ENCODE measurements around the gene CLHC1.
A peak's percentile ranks its signal among the peaks of the same experiment; 100 is the strongest.

CLHC1 gene

DNA sequence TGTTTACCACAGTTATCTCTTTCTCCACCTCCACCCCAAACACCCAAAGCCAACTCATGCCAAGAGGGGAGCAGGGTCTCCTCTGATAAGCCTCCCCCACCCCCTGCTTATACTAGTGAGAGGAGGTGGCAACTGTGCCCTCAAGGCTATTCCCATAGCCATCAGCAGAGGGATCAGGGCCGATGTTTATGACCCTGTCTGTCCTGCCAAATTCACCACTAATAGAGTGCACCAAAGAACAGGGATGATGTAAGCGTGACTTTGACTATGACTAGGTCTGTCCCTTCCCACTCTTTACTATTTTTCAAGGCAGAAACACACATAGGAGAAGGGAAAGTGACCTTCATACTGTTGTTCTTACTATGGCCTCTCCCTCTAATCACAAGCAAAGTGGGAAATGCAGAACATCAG lies 74.6 kb downstream of the CLHC1 start:
- TF ChIP-seq, protein P1, sequence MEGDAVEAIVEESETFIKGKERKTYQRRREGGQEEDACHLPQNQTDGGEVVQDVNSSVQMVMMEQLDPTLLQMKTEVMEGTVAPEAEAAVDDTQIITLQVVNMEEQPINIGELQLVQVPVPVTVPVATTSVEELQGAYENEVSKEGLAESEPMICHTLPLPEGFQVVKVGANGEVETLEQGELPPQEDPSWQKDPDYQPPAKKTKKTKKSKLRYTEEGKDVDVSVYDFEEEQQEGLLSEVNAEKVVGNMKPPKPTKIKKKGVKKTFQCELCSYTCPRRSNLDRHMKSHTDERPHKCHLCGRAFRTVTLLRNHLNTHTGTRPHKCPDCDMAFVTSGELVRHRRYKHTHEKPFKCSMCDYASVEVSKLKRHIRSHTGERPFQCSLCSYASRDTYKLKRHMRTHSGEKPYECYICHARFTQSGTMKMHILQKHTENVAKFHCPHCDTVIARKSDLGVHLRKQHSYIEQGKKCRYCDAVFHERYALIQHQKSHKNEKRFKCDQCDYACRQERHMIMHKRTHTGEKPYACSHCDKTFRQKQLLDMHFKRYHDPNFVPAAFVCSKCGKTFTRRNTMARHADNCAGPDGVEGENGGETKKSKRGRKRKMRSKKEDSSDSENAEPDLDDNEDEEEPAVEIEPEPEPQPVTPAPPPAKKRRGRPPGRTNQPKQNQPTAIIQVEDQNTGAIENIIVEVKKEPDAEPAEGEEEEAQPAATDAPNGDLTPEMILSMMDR (conservative IDR thresholded peaks at IDR 0.05), result no peak
- H3K27ac ChIP-seq, result peak overlapping the region; percentile 53

DNA sequence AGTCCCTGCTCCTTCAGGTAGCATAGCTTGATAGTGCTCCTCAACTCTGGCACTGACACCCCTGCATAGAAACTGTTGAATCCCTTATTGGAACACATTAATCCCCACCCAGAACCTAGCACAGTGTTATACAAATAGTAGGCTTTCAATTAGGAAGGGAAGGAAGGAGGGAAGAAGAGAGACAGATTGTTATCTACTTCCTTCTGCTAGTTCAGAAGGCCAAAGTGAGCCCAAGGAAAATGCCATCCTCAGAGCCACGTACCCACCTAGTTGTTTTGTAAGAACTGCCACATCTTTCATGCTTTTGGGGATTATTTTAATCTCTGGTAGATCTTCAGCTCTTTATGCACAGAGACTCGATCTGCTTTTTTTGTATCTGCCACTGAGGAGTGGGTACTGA lies 75.1 kb downstream of the CLHC1 start:
- TF ChIP-seq, protein P1 (conservative IDR thresholded peaks at IDR 0.05), result no peak
- H3K27ac ChIP-seq, result peak overlapping the region; percentile 53

DNA sequence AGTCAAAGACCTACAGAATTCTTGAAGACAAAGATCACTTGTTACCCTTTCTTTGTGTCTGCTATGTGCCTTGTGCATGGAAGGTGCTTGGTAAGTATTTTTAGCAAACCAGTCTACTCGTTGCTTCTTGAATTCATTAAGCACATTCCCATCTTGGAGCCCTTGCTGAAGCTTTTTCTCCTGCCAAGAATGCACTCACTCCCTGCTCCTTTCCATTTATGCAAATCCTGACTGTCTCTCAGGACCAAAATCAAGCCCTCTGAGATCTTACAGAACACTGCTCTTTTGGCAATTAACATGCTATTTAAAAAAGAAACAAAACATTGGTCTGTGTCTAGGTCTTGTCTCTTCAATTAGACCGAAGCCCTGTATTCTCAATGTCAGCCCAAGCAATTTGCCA lies 75.8 kb downstream of the CLHC1 start:
- no peak overlapping the region for H3K27ac ChIP-seq
- TF ChIP-seq, protein P1 (conservative IDR thresholded peaks at IDR 0.05), result no peak

DNA sequence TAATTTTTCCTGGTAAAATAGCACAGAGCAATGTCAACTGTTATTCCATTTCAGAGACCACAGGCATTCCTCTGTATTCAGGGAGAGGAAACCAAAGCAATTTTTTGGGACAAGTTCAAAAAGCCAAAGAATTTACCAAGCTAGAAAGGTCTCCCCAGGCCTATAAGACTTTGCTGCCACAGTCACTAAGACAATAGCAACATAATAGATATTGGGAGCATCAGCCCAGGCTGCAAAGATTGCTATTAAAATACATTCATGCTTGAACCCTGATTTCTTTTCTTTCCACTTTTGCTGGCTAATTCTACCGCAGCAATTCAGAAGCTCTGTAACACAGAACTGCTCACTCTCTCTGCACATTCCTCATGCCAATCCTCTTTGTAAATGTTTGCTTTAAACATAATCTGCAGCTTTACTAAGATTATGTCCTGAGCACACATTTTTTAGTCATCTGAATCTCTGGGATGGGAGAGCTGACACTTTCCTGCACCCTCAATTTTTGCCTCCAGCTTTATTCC lies 76.3 kb downstream of the CLHC1 start:
- TF ChIP-seq, protein P1 (conservative IDR thresholded peaks at IDR 0.05), result no peak
- no peak overlapping the region for H3K27ac ChIP-seq

DNA sequence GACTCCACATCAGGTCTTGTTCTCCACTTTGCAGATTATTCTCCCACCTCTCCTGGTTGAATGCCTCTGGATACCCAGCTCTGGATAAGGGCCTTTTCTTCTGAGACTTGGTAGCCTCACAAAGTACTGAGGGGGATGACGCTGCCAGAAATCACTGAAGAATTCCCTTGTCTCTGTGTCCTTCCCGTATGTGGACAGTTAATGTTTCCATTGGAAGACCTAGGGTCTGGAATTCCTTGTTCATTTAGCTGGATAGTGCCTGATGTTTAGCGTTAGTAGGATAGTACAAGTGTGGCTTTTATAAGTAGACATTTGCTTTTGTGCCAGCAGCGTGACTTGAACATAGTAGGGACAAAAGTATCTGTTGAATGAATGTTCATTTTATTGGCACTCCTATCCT lies 76.9 kb downstream of the CLHC1 start:
- TF ChIP-seq, protein P1 (conservative IDR thresholded peaks at IDR 0.05), result no peak
- no peak overlapping the region for H3K27ac ChIP-seq

DNA sequence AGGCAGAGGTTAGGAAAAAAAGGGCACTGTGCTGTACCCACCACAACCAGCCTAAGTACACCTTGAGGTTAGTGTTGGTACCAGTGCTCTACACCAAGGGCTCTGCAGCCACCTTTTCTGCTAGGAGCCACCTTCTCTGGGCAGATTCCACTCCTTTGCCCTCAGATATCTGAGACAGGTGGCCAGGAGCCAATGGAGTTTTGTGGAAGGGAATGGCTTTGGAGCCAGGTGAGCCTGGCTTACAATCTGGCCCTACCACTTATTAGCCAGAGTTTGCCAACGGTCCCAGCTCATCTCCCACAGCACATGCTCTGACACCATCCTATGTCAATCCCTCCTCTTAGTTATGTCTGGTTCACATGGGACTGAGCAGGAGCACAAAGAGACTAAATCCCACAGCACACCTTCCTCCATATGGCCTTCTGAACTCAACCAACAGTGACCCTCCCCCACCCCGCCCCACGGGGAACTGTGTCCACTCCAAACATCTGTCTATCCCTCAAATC lies 77.5 kb downstream of the CLHC1 start:
- no peak overlapping the region for H3K27ac ChIP-seq

DNA sequence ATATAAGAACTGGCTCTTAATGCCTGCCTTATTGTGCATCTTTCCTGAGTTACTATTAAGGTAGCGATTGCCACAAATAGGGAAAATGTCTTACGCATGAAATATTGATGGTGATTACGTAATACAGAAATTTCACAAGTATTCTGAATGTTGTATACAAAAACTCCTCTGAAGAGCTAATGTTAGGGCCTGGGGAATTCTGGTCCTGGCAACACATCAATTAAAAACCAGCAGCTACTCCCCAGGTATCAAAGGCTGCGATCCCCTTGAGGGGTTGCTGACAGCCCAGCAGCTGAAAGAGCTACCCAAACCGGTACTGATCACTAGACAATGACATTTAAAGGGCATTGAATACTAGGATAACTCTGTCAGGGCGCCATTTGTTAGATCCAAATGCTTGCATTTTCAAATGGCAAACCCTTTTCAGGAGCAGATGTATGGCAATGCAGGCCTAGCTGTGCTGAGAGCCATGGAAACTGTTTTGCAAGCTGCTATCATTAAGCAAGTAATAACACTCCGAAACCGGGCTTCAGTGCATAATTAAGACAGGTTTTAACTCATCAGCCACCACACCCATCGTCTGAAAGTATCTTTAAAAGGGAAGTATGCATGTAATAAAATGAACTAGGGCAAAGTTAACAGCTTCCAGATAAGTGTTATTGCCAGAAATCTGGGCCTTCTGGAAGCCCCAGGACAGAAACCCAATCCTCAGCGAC lies 78.4 kb downstream of the CLHC1 start:
- H3K27ac ChIP-seq, result no peak overlapping the region
- TF ChIP-seq, protein P1 (conservative IDR thresholded peaks at IDR 0.05), result no peak

More for the DNA sequence above, 77.5 kb downstream of the CLHC1 start:
- TF ChIP-seq, protein P1 (conservative IDR thresholded peaks at IDR 0.05), result no peak

All from VCaP (cell line).